Liver (tissue), 9 donors: ENCODE data around the gene PIGA. TPM values are rescaled to one million over a fixed set of nuclear protein-coding genes. Genes with fewer than 3 reads are reported as not detected.

Experiments
- DNase-seq: peaks from one replicate; pipeline ENCODE4 v3.0.0-alpha.2; 2017; ENCODE audit warnings: low spot score
- H3K27ac ChIP-seq, 2 donors: one replicate each; pipeline ENCODE4 v1.7.0; 2013; ENCODE audit warnings: inconsistent platforms in 2 of 2, low read length in 2 of 2, control low read depth in 1 of 2, low read depth in 1 of 2, mild to moderate bottlenecking in 1 of 2
- H3K27me3 ChIP-seq, 4 donors: one replicate each; pipeline versions ENCODE4 v1.6.1 to v1.7.0; 2013; ENCODE audit warnings: low read length in 3 of 4, inconsistent platforms in 1 of 4, mild to moderate bottlenecking in 1 of 4, moderate library complexity in 1 of 4; ENCODE audit not compliant: control insufficient read depth in 4 of 4, insufficient read depth in 4 of 4
- H3K36me3 ChIP-seq, 4 donors: one replicate each; pipeline versions ENCODE4 v1.6.1 to v1.7.0; 2013; ENCODE audit warnings: low read length in 3 of 4, mild to moderate bottlenecking in 3 of 4, low read depth in 1 of 4, moderate library complexity in 1 of 4; ENCODE audit not compliant: control insufficient read depth in 4 of 4, insufficient read depth in 3 of 4
- H3K4me1 ChIP-seq, 4 donors: one replicate each; pipeline versions ENCODE4 v1.6.1 to v1.7.0; 2013; ENCODE audit warnings: low read length in 3 of 4, mild to moderate bottlenecking in 3 of 4, moderate library complexity in 1 of 4; ENCODE audit not compliant: control insufficient read depth in 4 of 4, insufficient read depth in 4 of 4
- H3K4me3 ChIP-seq, 3 donors: one replicate each; pipeline versions ENCODE4 v1.6.1 to v1.7.0; 2013; ENCODE audit warnings: low read length in 3 of 3, control low read depth in 1 of 3, low read depth in 1 of 3, mild to moderate bottlenecking in 1 of 3
- H3K9ac ChIP-seq, 2 donors: one replicate each; pipeline ENCODE4 v1.7.0; 2013; ENCODE audit warnings: low read length in 2 of 2, mild to moderate bottlenecking in 2 of 2, moderate library complexity in 2 of 2, control low read depth in 1 of 2, low read depth in 1 of 2
- H3K9me3 ChIP-seq, 4 donors: one replicate each; pipeline versions ENCODE4 v1.6.1 to v1.7.0; 2013; ENCODE audit warnings: low read length in 3 of 4; ENCODE audit not compliant: control insufficient read depth in 4 of 4
- EGR1 ChIP-seq, 2 donors: IDR thresholded peaks; 2 replicates each; pipeline ENCODE4 v1.6.1; 2016 to 2018; ENCODE audit warnings: antibody characterized with exemption in 2 of 2, low read depth in 2 of 2
- FOXA1 ChIP-seq: IDR thresholded peaks from 2 replicates; pipeline ENCODE4 v1.6.1; 2016; ENCODE audit warnings: antibody characterized with exemption
- FOXA2 ChIP-seq: IDR thresholded peaks from 2 replicates; pipeline ENCODE4 v1.6.1; 2016; ENCODE audit warnings: antibody characterized with exemption
- GABPA ChIP-seq, 2 donors: IDR thresholded peaks in 1 of 2; conservative IDR thresholded peaks in 1 of 2; 2 replicates each; pipeline ENCODE4 v1.6.1; 2016; ENCODE audit warnings: antibody characterized with exemption in 2 of 2, mild to moderate bottlenecking in 1 of 2, moderate library complexity in 1 of 2
- HNF4A ChIP-seq, 2 donors: conservative IDR thresholded peaks; 2 replicates each; pipeline ENCODE4 v1.6.1; 2016; ENCODE audit warnings: antibody characterized with exemption in 2 of 2, mild to moderate bottlenecking in 2 of 2
- HNF4G ChIP-seq: IDR thresholded peaks from 2 replicates; pipeline ENCODE4 v1.6.1; 2016; ENCODE audit warnings: antibody characterized with exemption
- JUND ChIP-seq, 2 donors: IDR thresholded peaks; 2 replicates each; pipeline ENCODE4 v1.6.1; 2016; ENCODE audit warnings: antibody characterized with exemption in 2 of 2
- NR2F2 ChIP-seq: IDR thresholded peaks from 2 replicates; pipeline ENCODE4 v1.6.1; 2016; ENCODE audit warnings: antibody characterized with exemption
- RAD21 ChIP-seq, 2 donors: IDR thresholded peaks; 2 replicates each; pipeline ENCODE4 v1.6.1; 2016; ENCODE audit warnings: antibody characterized with exemption in 2 of 2, mild to moderate bottlenecking in 2 of 2
- RXRA ChIP-seq, 2 donors: IDR thresholded peaks; 2 replicates each; pipeline ENCODE4 v1.6.1; 2017 to 2018; ENCODE audit warnings: antibody characterized with exemption in 2 of 2, mild to moderate bottlenecking in 1 of 2
- SP1 ChIP-seq: IDR thresholded peaks from 2 replicates; pipeline ENCODE4 v1.6.1; 2018; ENCODE audit warnings: antibody characterized with exemption, mild to moderate bottlenecking
- TAF1 ChIP-seq: conservative IDR thresholded peaks from 2 replicates; pipeline ENCODE4 v1.6.1; 2016; ENCODE audit warnings: antibody characterized with exemption, mild to moderate bottlenecking
- YY1 ChIP-seq: IDR thresholded peaks from 2 replicates; pipeline ENCODE4 v1.6.1; 2016; ENCODE audit warnings: antibody characterized with exemption, mild to moderate bottlenecking
- WGBS: extraction: QIAGEN DNeasy Blood & Tissue Kit; methylation state at CpG from one replicate; pipeline ENCODE4 v1.1.7; 2013; 5-methylcytosine and 5-hydroxymethylcytosine counted together
- polyA plus RNA-seq, 2 donors: library from polyadenylated mRNA; stranded (reverse) in 1 of 2; unstranded in 1 of 2; fragments of 200-250 nt in 1 of 2; fragments of >200 nt in 1 of 2; fragmentation: Nextera tagmentation in 1 of 2; extraction: Ambion mirVana in 1 of 2; gene quantifications; one replicate each; pipeline versions ENCODE4 v1.2.1 to v1.2.3, GENCODE V29; 2013 to 2015
- total RNA-seq, 2 donors: library from RNA; depleted of rRNA; stranded (reverse); fragments of >200 nt; gene quantifications; one replicate each; pipeline ENCODE4 v1.2.3, GENCODE V29; 2014
- TF ChIP-seq, protein P1 (sequence below): IDR thresholded peaks from 2 replicates; pipeline ENCODE4 v1.6.1; 2016; ENCODE audit warnings: antibody characterized with exemption
- TF ChIP-seq, protein P2 (sequence below): IDR thresholded peaks from 2 replicates; pipeline ENCODE4 v1.6.1; 2016; ENCODE audit warnings: antibody characterized with exemption
- TF ChIP-seq, protein P3 (sequence below): IDR thresholded peaks from 2 replicates; pipeline ENCODE4 v1.6.1; 2016; ENCODE audit warnings: antibody characterized with exemption
- TF ChIP-seq, protein P4 (sequence below): IDR thresholded peaks from 2 replicates; pipeline ENCODE4 v1.6.1; 2016; ENCODE audit warnings: antibody characterized with exemption, mild to moderate bottlenecking
- TF ChIP-seq, protein P5 (sequence below): fragments of 150-350 bp; IDR thresholded peaks from 2 replicates; pipeline ENCODE4 v1.5.1; 2017; ENCODE audit warnings: improper control_type of control experiment, low read depth, low read length; ENCODE audit not compliant: missing input control
- donor health status: healthy.
- donor health status: healthy.
- donor health status: healthy.
- donor health status: healthy.
- donor health status: healthy.

Gene PIGA, protein sequence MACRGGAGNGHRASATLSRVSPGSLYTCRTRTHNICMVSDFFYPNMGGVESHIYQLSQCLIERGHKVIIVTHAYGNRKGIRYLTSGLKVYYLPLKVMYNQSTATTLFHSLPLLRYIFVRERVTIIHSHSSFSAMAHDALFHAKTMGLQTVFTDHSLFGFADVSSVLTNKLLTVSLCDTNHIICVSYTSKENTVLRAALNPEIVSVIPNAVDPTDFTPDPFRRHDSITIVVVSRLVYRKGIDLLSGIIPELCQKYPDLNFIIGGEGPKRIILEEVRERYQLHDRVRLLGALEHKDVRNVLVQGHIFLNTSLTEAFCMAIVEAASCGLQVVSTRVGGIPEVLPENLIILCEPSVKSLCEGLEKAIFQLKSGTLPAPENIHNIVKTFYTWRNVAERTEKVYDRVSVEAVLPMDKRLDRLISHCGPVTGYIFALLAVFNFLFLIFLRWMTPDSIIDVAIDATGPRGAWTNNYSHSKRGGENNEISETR
- total RNA-seq (1 to 10 TPM; 7.9 to 8.7 TPM), polyA plus RNA-seq (1 to 10 TPM; 3.0 to 3.3 TPM)

DNA sequence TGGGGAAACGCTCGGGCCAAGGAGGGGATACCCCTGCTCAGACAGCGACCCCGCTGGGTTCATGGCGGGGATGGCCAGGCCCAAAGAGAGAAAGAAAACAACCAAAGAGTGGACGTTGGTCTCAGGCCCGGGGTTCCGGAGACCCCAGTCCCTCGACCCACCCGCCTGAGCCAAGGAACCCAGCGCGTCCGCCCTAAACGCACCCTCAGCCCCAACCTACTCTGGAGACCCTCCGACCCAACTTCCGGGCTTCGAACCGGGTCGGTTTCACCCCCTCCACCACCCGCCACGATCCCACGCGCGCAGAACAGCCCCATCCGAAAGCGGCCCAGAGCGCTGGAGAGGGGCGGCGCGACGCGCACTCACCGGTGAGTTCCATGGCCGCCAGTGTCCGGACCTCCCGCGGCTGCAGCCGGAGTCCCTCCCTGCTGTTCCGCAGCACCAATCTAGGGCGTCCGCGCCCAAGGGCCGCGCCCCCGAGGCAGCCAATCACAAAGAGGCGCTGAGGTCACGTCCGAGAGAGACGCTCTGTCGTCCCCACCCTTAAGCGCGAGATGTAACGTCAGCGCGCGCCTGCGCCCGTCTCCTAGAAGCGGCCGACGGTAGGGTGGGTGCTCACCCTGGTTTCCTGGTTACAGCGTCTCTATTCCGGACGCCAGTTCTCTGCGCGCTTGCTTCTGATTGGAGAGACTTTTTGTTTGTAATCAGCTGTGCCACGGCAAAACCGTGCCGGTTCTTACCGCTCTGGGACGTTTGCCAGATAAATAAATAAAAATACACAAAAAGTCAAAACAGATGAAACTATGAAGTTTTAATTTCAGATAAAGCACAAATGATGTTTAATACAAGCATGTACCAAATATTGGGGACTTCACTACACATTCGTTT, at the start of gene PIGA:
Gene PIGA (minus strand): TSS at position 389 of the 888 bp plus-strand sequence. CDS start 3,593 bp downstream, outside the sequence.
- peak within 1 kb of the TSS; percentile 89 to 92 for H3K27ac ChIP-seq
- peak within 1 kb of the TSS; percentile 88 to 90 for H3K9ac ChIP-seq
- under 1% methylated on average over 72 of the region's 72 CpGs for WGBS

More for the DNA sequence above, at the start of gene PIGA:
- no peak for TF ChIP-seq NR2F2
- peak; percentile 15 to 44 for TF ChIP-seq RXRA (IDR thresholded peaks at IDR 0.05)
- peak; percentile 75 for TF ChIP-seq SP1
- TF ChIP-seq, protein P1, sequence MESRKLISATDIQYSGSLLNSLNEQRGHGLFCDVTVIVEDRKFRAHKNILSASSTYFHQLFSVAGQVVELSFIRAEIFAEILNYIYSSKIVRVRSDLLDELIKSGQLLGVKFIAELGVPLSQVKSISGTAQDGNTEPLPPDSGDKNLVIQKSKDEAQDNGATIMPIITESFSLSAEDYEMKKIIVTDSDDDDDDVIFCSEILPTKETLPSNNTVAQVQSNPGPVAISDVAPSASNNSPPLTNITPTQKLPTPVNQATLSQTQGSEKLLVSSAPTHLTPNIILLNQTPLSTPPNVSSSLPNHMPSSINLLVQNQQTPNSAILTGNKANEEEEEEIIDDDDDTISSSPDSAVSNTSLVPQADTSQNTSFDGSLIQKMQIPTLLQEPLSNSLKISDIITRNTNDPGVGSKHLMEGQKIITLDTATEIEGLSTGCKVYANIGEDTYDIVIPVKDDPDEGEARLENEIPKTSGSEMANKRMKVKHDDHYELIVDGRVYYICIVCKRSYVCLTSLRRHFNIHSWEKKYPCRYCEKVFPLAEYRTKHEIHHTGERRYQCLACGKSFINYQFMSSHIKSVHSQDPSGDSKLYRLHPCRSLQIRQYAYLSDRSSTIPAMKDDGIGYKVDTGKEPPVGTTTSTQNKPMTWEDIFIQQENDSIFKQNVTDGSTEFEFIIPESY = peak; percentile 61
- TF ChIP-seq, protein P2, sequence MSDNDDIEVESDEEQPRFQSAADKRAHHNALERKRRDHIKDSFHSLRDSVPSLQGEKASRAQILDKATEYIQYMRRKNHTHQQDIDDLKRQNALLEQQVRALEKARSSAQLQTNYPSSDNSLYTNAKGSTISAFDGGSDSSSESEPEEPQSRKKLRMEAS = no peak
- TF ChIP-seq TAF1 = peak; percentile 81
- TF ChIP-seq RAD21 (IDR thresholded peaks at IDR 0.05) = peak; percentile 14 to 41
- TF ChIP-seq GABPA (IDR thresholded peaks at IDR 0.05 in 1 of 2, conservative IDR thresholded peaks at IDR 0.05 in 1 of 2) = peak in 1 of 2 donors; percentile 64
- TF ChIP-seq FOXA1 = peak; percentile 12
- no peak for TF ChIP-seq FOXA2
- no peak for TF ChIP-seq HNF4G
- TF ChIP-seq HNF4A (conservative IDR thresholded peaks at IDR 0.05) = peak in 1 of 2 donors; percentile 13
- TF ChIP-seq, protein P3, sequence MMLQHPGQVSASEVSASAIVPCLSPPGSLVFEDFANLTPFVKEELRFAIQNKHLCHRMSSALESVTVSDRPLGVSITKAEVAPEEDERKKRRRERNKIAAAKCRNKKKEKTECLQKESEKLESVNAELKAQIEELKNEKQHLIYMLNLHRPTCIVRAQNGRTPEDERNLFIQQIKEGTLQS = no peak
- peak; percentile 97 for TF ChIP-seq YY1
- TF ChIP-seq EGR1 (IDR thresholded peaks at IDR 0.05; ENCODE audit: low read depth in 2 of 2) = no peak
- TF ChIP-seq, protein P4, sequence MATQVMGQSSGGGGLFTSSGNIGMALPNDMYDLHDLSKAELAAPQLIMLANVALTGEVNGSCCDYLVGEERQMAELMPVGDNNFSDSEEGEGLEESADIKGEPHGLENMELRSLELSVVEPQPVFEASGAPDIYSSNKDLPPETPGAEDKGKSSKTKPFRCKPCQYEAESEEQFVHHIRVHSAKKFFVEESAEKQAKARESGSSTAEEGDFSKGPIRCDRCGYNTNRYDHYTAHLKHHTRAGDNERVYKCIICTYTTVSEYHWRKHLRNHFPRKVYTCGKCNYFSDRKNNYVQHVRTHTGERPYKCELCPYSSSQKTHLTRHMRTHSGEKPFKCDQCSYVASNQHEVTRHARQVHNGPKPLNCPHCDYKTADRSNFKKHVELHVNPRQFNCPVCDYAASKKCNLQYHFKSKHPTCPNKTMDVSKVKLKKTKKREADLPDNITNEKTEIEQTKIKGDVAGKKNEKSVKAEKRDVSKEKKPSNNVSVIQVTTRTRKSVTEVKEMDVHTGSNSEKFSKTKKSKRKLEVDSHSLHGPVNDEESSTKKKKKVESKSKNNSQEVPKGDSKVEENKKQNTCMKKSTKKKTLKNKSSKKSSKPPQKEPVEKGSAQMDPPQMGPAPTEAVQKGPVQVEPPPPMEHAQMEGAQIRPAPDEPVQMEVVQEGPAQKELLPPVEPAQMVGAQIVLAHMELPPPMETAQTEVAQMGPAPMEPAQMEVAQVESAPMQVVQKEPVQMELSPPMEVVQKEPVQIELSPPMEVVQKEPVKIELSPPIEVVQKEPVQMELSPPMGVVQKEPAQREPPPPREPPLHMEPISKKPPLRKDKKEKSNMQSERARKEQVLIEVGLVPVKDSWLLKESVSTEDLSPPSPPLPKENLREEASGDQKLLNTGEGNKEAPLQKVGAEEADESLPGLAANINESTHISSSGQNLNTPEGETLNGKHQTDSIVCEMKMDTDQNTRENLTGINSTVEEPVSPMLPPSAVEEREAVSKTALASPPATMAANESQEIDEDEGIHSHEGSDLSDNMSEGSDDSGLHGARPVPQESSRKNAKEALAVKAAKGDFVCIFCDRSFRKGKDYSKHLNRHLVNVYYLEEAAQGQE = peak; percentile 89
- TF ChIP-seq, protein P5, sequence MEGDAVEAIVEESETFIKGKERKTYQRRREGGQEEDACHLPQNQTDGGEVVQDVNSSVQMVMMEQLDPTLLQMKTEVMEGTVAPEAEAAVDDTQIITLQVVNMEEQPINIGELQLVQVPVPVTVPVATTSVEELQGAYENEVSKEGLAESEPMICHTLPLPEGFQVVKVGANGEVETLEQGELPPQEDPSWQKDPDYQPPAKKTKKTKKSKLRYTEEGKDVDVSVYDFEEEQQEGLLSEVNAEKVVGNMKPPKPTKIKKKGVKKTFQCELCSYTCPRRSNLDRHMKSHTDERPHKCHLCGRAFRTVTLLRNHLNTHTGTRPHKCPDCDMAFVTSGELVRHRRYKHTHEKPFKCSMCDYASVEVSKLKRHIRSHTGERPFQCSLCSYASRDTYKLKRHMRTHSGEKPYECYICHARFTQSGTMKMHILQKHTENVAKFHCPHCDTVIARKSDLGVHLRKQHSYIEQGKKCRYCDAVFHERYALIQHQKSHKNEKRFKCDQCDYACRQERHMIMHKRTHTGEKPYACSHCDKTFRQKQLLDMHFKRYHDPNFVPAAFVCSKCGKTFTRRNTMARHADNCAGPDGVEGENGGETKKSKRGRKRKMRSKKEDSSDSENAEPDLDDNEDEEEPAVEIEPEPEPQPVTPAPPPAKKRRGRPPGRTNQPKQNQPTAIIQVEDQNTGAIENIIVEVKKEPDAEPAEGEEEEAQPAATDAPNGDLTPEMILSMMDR = no peak
- TF ChIP-seq JUND (IDR thresholded peaks at IDR 0.05) = peak; percentile 40 to 46
- Histone ChIP-seq H3K4me3 (peak within 1 kb of the TSS; percentile 79 to 90 (median 87)), H3K27me3 (peaks cover 0 to 2% (median 0%) of the 10 kb centered on the region in 4 donors), H3K36me3 (peaks cover 0 to 4% (median 0%) of the 10 kb centered on the region in 4 donors), H3K4me1 (peaks cover 0 to 5% (median 0%) of the 10 kb centered on the region in 4 donors), H3K9me3 (no peaks in the 10 kb centered on the region)
- peak; percentile 89 for DNase-seq
